HFFc6 (cell line): ENCODE data around the gene NYNRIN. TPM values are rescaled to one million over a fixed set of nuclear protein-coding genes. Genes with fewer than 3 reads are reported as not detected.

Experiments
- DNase-seq: peaks from one replicate; pipeline ENCODE4 v3.0.0-alpha.2; 2018
- H3K27ac Mint-ChIP-seq: 2 replicates; pipeline ENCODE4 v1.8.0; 2020; ENCODE audit warnings: mild to moderate bottlenecking, mixed read lengths
- H3K27me3 Mint-ChIP-seq: 2 replicates; pipeline ENCODE4 v1.8.0; 2021; ENCODE audit warnings: mild to moderate bottlenecking, moderate library complexity, mixed read lengths; ENCODE audit not compliant: insufficient read depth
- H3K36me3 Mint-ChIP-seq: 2 replicates; pipeline ENCODE4 v1.8.0; 2021; ENCODE audit warnings: low read depth, mixed read lengths
- H3K4me1 Mint-ChIP-seq: 2 replicates; pipeline ENCODE4 v1.8.0; 2020; ENCODE audit warnings: low read depth, mixed read lengths
- H3K4me3 Mint-ChIP-seq: 2 replicates; pipeline ENCODE4 v1.8.0; 2020; ENCODE audit warnings: mild to moderate bottlenecking, moderate library complexity, mixed read lengths
- H3K9me3 Mint-ChIP-seq: 2 replicates; pipeline ENCODE4 v1.8.0; 2020; ENCODE audit warnings: mild to moderate bottlenecking, mixed read lengths
- CTCF ChIP-seq: fragments of 200-600 bp; sonication (generic); IDR thresholded peaks from 2 replicates; pipeline ENCODE4 v1.5.0; 2021; ENCODE audit warnings: antibody characterized with exemption, mild to moderate bottlenecking
- total RNA-seq, 6 experiments: library from RNA; stranded (reverse); fragmentation: NEBNext Ultra II Directional; extraction: Animal tissue kit (Norgen Biotek cat#: 25700); gene quantifications; 2 replicates in 1 of 6; 3 replicates in 5 of 6; pipeline ENCODE4 v1.2.3, GENCODE V29; 2021

The NYNRIN gene
- total RNA-seq, 6 experiments from 2014 or later: 3.9 to 6.3 (median 4.1) TPM

- Mint-ChIP-seq H3K4me3 (no peak overlapping the region), H3K9me3 (no peaks in the 10 kb centered on the region), H3K4me1 (no peaks in the 10 kb centered on the region), H3K27ac (no peak overlapping the region), H3K36me3 (no peaks in the 10 kb centered on the region), H3K27me3 (peaks cover 12% of the 10 kb centered on the region)
- no peak for TF ChIP-seq CTCF
- no peak for DNase-seq
Measured at GRCh38 chr14:24409956-24410355, 11.2 kb downstream of the NYNRIN start.

- Mint-ChIP-seq H3K27me3 (peaks cover 11% of the 10 kb centered on the region), H3K27ac (no peak overlapping the region), H3K4me1 (no peaks in the 10 kb centered on the region), H3K36me3 (no peaks in the 10 kb centered on the region), H3K4me3 (no peak overlapping the region), H3K9me3 (no peaks in the 10 kb centered on the region)
- DNase-seq: peak; percentile 23
- peak; percentile 85 for TF ChIP-seq CTCF
Measured at GRCh38 chr14:24411443-24412389, 12.9 kb downstream of the NYNRIN start.

- TF ChIP-seq CTCF: no peak
- H3K4me3 Mint-ChIP-seq: no peak overlapping the region
- no peak overlapping the region for H3K27ac Mint-ChIP-seq
- no peaks in the 10 kb centered on the region for H3K4me1 Mint-ChIP-seq
- no peaks in the 10 kb centered on the region for H3K9me3 Mint-ChIP-seq
- no peak for DNase-seq
- no peaks in the 10 kb centered on the region for H3K36me3 Mint-ChIP-seq
- H3K27me3 Mint-ChIP-seq: peaks cover 13% of the 10 kb centered on the region
Measured at GRCh38 chr14:24414077-24414476, 15.3 kb downstream of the NYNRIN start.

- Mint-ChIP-seq H3K9me3 (no peaks in the 10 kb centered on the region), H3K27me3 (peaks cover 14% of the 10 kb centered on the region), H3K36me3 (no peaks in the 10 kb centered on the region), H3K4me3 (no peak overlapping the region), H3K4me1 (no peaks in the 10 kb centered on the region), H3K27ac (no peak overlapping the region)
- DNase-seq: no peak
- TF ChIP-seq CTCF: no peak
Measured at GRCh38 chr14:24414732-24415420, 16.1 kb downstream of the NYNRIN start.

- no peaks in the 10 kb centered on the region for H3K36me3 Mint-ChIP-seq
- H3K9me3 Mint-ChIP-seq: no peaks in the 10 kb centered on the region
- H3K4me3 Mint-ChIP-seq: no peak overlapping the region
- TF ChIP-seq CTCF: no peak
- H3K4me1 Mint-ChIP-seq: no peaks in the 10 kb centered on the region
- H3K27ac Mint-ChIP-seq: no peak overlapping the region
- DNase-seq: no peak
- peaks cover 10% of the 10 kb centered on the region for H3K27me3 Mint-ChIP-seq
Measured at GRCh38 chr14:24415421-24416253, 16.8 kb downstream of the NYNRIN start.
